ENCODE measurements around the gene VSTM4. TPM values are rescaled to one million over a fixed set of nuclear protein-coding genes. Genes with fewer than 3 reads are reported as not detected.

Gene VSTM4
- total RNA-seq, 1 experiment from 2014 or later = 0.13 TPM

- TF ChIP-seq POLR2AphosphoS5 (IDR thresholded peaks at IDR 0.05; ENCODE audit: low read depth, low read length) (no peak), TCF7L2 (IDR thresholded peaks at IDR 0.05; ENCODE audit: low read depth, low read length) (no peak), SIN3A (IDR thresholded peaks at IDR 0.05; ENCODE audit: borderline replicate concordance, insufficient read depth, low read depth, low read length) (no peak), REST (IDR thresholded peaks at IDR 0.05; ENCODE audit: insufficient read depth in 1 of 2, low read depth in 2 of 2, low read length in 1 of 2) (no peak)
- TF ChIP-seq, protein P1, sequence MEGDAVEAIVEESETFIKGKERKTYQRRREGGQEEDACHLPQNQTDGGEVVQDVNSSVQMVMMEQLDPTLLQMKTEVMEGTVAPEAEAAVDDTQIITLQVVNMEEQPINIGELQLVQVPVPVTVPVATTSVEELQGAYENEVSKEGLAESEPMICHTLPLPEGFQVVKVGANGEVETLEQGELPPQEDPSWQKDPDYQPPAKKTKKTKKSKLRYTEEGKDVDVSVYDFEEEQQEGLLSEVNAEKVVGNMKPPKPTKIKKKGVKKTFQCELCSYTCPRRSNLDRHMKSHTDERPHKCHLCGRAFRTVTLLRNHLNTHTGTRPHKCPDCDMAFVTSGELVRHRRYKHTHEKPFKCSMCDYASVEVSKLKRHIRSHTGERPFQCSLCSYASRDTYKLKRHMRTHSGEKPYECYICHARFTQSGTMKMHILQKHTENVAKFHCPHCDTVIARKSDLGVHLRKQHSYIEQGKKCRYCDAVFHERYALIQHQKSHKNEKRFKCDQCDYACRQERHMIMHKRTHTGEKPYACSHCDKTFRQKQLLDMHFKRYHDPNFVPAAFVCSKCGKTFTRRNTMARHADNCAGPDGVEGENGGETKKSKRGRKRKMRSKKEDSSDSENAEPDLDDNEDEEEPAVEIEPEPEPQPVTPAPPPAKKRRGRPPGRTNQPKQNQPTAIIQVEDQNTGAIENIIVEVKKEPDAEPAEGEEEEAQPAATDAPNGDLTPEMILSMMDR (IDR thresholded peaks at IDR 0.05) = no peak
- Histone ChIP-seq H3K27me3 (ENCODE audit: control insufficient read depth, insufficient read depth, low read length) (peaks cover 3% of the 10 kb centered on the region; the same call in 1 of the 2 replicates), H3K27ac (ENCODE audit: low read length) (no peak overlapping the region), H3K36me3 (ENCODE audit: control insufficient read depth, insufficient read depth, low read length) (no peaks in the 10 kb centered on the region), H3K4me3 (ENCODE audit: low read depth in 2 of 2, low read length in 2 of 2) (no peak overlapping the region), H3K4me1 (ENCODE audit: control insufficient read depth, insufficient read depth, low read length) (no peaks in the 10 kb centered on the region), H3K9me3 (ENCODE audit: control insufficient read depth, insufficient read depth, low read depth, low read length) (no peaks in the 10 kb centered on the region)
- no peak for DNase-seq (ENCODE audit: low read depth, low spot score)
- intact Hi-C loops (cut with micrococcal nuclease; ENCODE audit: unreplicated experiment) (no loop called here), in situ Hi-C loops (cut with HindIII; ENCODE audit: low pct_unique_long_range_greater_than_20kb, low sequenced_read_pairs) (no loop called here)
- ChIA-PET CTCF (no interaction called here), POLR2A (no interaction called here)
- ATAC-seq = no peak
- no TSS peak for BruUV-seq (replicated peaks)
These were observed 46.6 kb downstream of the VSTM4 start for GRCh38 chr10:49068672-49069217.

GRCh38 chr10:49068209-49068608, 47.1 kb downstream of the VSTM4 start:
- in situ Hi-C loops (cut with HindIII; ENCODE audit: low pct_unique_long_range_greater_than_20kb, low sequenced_read_pairs) = no loop called here
- H3K27me3 ChIP-seq (ENCODE audit: control insufficient read depth, insufficient read depth, low read length) = peaks cover 3% of the 10 kb centered on the region; the same call in 1 of the 2 replicates
- H3K36me3 ChIP-seq (ENCODE audit: control insufficient read depth, insufficient read depth, low read length) = no peaks in the 10 kb centered on the region
- BruUV-seq (replicated peaks) = no TSS peak
- intact Hi-C loops (cut with micrococcal nuclease; ENCODE audit: unreplicated experiment) = no loop called here
- no peak overlapping the region for H3K4me3 ChIP-seq (ENCODE audit: low read depth in 2 of 2, low read length in 2 of 2)
- no peaks in the 10 kb centered on the region for H3K4me1 ChIP-seq (ENCODE audit: control insufficient read depth, insufficient read depth, low read length)
- TF ChIP-seq SIN3A (IDR thresholded peaks at IDR 0.05; ENCODE audit: borderline replicate concordance, insufficient read depth, low read depth, low read length) (no peak), POLR2AphosphoS5 (IDR thresholded peaks at IDR 0.05; ENCODE audit: low read depth, low read length) (no peak), REST (IDR thresholded peaks at IDR 0.05; ENCODE audit: insufficient read depth in 1 of 2, low read depth in 2 of 2, low read length in 1 of 2) (no peak)
- H3K27ac ChIP-seq (ENCODE audit: low read length) = no peak overlapping the region
- no peak for ATAC-seq
- no peak for DNase-seq (ENCODE audit: low read depth, low spot score)
- CTCF ChIA-PET = no interaction called here
- H3K9me3 ChIP-seq (ENCODE audit: control insufficient read depth, insufficient read depth, low read depth, low read length) = no peaks in the 10 kb centered on the region
- POLR2A ChIA-PET = no interaction called here
